RPMI8226 (cell line): ENCODE results near the gene PDE8B.

Experiments
- DNase-seq: peaks from one replicate; pipeline ENCODE4 v3.0.0-alpha.2; 2015

The PDE8B gene

DNA sequence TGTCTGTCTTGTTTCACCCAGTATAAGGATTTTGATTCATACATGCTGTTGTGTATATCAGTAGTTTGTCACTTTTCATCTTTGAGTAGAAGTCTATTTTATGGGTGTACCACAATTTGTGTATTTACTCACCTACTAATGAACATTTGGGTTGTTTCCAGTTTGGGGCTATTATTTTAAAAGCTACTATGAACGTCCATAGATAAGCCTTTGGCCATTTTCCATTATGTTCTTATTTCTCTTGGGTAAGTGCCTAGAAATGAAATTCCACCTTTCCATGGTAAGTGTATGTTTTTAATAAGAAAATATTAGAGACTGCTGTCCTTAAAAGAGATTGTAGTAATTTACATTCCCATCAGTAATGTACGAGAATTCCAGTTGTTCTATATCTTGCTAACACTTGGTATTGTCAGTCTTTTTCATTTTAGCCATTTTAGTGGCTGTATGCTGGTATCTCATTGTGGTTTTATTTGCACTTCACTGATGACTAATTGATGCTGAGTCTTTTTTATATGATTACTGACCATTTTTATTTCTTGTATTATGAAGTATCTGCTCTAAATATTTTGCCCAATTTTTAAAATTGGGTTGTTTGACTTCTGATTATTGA is 17.9 kb upstream of the PDE8B start:
- no peak for DNase-seq

DNA sequence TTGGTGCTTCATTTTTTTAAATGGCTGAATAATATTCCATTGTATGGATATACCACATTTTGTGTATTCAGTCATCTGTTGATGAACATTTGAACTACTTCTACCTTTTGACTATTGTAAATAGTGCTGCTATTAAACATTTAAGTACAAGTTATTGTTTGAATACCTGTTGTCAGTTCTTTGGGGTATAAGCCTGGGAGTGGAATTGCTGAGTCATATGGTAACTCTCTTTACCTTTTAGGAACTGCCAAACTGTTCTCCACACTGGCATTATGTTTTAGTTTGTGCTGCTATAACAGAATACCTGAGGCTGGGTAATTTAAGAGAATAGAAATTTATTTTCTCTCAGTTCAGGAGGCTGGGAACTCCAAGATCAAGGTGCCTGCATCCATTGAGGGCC is 15.7 kb upstream of the PDE8B start:
- no peak for DNase-seq

DNA sequence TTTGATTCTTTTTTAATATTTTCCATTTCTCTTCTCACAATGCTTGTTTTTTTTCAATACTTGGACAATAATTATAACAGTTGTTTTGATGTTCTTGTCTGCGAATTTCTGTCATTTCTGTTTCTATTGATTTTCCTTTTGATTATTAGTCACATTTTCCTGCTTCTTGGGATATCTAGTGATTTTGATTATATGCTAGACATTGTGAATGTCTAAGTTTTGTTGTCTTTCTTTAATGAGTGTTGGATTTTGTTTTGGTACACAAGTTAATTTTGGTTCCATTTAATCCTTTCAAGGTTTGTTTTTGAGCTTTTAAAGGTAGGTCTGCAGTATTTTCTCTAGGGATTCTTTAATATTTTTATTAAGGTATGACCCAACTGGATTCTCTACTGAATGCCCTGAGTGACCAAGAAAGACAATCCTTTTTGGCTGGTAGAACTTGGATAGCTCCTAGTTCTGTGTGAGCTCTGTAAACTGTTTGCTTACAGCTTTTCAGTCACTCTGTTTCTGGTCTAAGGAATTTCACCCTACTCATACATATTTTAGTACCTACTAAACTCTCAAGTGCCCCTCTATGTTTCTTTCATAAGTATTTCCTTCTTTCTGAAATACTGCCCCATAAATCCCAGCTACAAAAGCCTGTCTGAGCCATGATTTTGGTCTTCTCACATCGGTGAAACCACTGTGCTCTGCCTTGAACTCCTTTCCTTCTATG is 12.5 kb upstream of the PDE8B start:
- no peak for DNase-seq

DNA sequence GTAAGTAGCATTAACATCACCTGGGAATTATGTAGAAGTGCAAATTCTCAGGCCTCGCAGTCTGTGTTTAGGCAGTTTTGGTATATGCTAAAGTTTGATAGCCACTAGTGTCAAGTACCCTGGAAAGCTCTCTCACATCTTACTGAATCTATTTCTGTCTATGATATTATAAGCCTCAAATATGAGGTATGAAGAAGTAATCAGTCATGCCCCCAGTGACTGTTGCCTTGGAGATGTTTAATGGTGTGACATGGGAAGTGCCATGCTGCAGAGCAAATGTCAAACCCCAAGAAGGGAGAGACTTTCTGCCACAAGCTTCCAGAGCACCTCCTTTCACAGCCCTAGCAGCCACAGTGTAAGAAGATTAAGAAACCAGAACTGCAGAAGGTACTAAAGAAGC is 9.8 kb upstream of the PDE8B start:
- DNase-seq: no peak

DNA sequence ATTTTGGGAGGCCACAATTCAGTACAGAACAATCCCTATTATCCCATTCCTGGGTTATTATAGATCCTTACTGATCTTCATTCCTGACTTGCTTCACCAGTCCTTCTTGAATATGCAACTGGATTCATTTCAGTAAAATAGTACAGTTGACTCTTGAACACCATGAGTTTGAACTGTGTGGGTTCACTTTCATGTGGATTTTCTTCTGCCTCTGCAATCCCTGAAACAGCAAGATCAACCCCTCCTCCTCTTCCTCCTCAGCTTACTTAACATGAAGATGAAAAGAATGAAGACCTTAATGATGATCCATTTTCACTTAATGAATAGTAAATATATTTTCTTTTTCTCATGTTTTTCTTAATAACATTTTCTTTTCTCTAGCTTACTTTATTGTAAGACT is 8.3 kb upstream of the PDE8B start:
- no peak for DNase-seq

DNA sequence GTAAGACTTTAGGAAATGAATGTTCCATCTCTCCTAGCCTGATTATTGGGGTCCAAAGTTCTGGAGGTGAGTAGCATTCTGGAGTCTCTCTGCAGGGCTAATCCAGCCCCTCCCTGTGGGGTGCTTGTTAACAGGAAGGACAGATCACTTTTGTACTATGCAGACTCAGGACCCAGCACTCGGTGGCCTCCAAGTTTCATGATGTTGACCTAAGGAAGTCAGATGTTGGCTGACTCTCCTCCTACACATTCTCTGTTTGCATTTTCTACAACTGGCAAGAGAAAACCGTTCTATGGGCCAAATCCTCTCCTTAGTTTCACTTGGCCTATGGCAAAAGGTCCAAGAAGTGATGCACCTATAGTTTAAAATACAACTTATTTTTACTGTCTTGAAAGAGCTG is 5.5 kb upstream of the PDE8B start:
- no peak for DNase-seq

DNA sequence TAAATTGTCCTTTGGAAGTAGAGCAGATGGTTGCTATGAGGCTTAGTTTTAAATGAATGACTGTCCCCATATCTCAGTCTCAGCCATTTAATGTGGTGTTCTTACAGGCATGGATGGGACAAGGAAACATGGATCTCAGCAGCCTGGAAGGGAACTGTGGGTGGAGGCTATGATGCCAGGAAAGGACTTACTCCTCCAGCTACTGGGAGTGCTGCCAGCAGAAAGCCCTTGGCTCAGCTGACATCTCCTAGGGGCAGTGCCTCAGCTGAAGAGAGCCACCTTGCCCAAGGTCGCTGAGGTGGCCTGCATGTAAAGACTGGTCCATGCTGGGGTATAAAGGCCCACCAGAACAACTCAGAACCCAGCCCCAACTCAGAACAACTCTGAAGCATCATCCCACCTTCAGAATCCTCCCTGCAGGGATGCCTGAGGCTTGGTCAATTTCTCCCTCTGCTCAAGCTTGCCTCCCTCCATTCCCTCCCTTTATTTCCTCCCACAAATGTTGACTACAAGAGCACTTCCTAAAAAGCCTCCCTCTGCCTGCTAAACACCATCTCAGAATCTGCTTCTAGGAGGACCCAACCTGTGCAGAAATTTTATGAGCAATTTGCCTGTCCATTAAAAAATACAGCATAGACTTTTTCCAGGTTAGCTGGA is 1.8 kb upstream of the PDE8B start:
- no peak for DNase-seq

DNA sequence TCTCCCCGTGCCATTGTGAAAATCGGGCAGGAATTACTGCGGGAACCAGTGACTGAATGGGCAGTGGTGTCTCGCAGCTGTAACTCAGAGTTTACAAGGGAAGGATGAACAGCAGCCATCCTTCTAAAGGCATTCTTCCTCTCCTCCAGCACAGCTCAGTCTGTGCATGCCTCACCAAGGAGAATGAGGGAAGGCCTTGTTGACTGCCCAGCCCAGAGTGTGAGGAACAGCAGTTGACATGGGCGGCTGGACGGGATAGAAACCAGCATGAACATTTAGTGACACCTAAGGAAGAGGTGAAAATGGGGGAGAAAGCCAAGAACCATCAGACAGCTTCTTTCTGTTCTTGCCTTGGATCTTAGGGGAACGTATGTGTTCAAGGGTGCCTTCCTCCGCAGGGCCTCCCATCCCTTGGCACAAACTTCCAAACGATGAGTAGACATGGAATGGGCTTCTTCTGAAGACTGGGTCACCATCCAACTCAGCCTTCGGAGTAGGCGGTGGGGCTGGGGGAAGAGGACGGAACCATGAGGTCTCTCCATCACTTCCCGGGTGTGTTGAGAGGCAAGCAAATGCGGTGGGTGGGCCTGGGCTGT is 887 bp upstream of the PDE8B start:
- DNase-seq: no peak

DNA sequence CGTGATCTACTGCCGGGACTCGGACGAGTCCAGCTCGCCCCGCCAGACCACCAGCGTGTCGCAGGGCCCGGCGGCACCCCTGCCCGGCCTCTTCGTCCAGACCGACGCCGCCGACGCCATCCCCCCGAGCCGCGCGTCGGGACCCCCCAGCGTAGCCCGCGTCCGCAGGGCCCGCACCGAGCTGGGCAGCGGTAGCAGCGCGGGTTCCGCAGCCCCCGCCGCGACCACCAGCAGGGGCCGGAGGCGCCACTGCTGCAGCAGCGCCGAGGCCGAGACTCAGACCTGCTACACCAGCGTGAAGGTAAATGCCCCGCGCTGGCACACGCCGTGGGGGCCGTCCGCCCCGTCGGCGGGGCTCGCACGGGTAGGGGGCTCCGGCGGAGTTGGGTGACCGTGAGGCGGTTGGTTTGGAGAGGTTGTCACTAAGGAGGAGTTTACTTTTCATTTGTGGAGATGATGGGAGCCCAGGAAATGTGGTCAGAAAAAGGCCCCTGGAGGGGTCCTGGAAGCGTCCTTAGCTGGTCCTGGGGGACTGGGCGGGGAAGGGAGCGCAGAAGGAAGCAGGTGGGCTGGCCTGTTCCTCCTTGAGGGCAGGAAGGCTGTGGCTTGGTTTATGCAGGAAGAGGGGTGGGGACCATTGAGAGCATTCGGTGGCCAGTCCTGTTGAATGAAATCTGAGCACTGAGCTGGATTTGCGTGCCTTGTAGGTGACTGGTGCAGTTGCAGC is 647 bp downstream of the PDE8B start:
- no peak for DNase-seq

DNA sequence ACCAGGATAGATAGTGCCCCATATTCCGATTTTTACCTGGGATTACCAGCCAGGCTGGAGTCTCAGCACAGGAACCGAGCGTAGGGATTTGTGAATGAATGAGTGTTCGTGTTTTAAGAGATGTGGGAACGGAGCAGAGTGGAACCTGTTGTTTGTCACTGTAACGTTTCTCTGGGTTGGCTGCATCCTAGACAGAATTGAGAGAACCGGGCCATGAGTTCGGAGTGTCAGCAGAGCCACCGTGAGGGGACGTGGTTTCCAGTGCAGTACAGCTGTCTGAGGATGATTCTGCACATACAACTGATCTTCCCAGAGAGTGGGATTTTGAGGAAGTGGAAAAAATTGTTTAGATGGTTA is 1.2 kb downstream of the PDE8B start:
- DNase-seq: no peak

DNA sequence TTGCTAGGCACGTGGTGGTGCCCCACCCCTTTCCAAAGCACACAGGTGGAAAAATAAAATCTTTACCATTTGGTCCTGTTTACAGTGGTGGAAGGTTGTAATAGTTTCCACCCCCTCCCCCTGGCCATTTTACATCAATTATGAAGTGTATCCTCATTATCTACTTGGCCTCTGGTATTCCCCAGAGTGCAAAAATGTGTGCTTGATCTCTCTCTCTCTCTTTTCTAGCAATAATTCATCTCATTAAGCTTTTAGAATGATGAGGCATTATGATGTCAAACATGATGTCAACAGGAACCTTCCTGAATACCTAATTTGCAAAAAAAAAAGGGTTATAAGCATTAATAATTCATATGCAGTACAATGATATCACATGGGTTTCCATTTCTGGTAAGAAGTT is 3.1 kb downstream of the PDE8B start:
- DNase-seq: no peak

DNA sequence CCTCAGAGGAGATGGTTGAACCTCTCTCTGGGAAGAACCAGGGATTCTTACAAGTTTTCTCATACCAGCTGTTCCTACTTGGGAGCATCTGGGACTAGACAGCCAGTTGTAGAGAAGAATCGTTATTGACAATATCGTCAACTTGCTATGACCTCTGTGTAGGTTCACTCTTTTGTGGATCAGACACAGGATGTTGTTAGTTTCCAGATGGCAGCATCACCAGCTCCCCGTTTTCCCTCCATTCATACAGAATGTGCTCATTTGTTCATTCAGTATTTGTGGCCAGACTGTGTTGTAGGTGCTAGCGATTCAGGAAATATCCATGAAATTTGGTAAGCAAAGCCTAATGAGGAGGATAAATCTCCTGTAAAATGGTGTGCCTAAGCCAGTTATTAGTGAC is 3.7 kb downstream of the PDE8B start:
- DNase-seq: no peak

DNA sequence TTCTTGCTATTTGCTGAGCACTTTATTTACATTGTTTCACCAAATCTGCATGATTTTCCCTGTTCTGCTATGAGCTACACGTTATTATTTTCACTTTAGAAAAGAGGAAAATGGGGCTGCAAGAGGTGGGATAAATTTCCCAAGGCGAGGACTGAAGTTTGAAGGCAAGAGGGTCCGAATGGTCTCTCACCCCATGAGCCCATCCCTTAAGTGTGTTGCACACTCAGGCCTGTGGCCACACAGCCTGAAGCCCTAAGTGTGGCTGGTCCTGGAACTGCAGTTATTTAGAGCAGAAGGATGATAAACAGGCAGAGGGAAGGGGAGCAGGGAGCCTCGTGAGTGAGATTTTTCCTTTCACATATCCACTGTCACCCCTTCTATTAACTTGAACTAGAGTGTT is 7.8 kb downstream of the PDE8B start:
- DNase-seq: peak; percentile 12

DNA sequence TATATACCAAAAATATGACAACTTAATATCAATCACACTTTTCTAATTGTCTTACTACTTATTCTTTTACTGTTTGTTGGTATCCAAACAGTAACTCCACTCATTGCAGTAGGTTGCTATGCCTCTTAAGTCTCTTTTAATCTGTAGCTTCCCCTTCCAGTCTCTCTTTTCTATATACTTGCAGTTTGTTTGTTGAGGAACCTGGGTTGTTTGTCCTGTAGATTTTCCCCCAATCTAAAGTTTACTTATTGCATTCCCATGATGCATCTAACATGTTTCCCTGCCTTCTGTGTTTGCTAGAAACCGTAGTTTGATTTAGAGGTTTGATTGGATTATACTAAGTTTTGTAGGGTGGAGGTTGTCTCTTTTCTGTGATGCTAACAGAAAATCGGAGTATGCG is 10.6 kb downstream of the PDE8B start:
- DNase-seq: no peak

DNA sequence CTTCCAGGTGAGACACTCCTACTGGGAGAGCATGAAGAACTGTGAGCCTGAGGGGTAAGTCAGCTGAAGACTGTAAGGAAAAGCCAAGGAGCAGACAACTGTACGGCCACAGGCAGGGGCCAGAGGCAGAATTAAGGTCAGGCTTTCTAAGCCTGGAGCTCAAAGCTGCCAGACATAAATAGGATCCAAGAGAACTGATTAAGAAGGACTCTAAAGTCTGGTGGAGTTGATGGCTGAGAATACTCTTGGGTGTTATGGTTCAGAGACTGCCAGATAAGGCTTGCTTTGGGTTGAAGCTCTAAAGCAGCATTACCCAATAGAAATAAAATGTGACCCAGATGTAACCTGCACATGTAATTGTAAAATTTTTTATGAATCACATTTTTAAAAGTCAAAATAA is 12.2 kb downstream of the PDE8B start:
- no peak for DNase-seq

DNA sequence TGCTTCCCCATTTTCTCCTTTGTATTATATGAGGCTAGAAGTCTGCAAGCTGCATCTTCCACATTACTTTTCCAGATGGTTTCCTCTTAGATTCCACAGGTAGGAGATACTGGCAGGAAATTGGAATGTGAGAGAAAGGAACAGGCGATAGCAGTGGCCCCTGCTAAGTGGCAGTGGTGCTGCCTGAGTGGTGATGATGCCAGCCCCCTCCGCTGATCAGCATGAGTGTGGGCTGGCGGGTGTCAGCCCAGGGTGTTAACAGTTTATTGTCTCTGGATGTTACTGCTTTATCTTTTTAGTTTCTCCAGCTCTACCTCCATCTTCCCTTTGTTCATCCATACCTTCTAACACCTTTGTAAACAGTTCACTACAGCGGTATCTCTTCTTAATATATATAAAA is 13.2 kb downstream of the PDE8B start:
- no peak for DNase-seq

DNA sequence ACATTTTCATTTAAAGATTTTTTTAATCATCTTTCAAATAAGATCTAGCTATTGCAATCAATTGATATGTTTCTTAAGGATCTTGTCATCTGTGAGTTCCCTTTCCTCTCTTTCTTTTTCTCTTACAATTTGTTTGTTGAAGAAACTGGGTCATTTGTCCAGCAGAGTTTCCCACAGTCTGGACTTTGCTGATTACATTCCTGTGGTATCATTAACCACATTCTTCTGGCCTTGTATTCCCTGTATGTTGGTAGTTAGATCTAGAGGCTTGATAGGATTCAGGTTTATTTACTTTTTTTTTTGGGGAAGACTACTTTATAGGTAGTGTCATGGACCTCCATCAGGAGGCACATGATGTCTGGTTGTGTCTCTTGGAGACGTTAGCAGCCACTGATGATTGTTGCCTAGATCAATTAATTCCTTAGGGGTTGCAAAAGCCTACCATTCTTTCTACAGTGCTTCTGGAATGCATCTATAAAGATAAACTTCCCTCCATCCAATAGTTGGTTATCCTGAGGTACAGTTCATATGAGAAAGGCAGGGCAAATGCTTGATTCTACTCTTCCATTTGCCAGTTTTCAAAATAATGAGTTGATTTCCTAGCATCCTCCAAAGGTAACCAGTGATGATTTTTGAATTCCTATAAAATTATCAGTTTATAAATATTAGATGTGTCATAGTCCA is 14.3 kb downstream of the PDE8B start:
- DNase-seq: no peak

DNA sequence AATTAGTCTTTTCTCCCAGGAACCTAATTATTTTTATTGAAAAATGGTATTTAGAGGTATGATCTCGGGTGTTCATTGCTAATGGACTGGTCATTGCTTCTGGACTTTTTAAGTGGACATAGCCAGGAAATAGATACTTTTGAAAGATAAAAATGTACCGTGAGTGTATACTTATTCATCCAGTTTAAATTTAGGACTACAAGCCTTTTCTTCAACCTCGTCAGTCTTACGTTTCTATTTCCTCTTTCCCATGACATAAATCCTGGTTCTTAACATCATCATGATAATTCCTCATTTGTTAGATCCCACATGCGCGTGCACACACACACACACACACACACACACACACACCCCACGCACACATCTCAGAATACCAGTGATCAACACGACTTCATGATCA is 15.1 kb downstream of the PDE8B start:
- DNase-seq: no peak

DNA sequence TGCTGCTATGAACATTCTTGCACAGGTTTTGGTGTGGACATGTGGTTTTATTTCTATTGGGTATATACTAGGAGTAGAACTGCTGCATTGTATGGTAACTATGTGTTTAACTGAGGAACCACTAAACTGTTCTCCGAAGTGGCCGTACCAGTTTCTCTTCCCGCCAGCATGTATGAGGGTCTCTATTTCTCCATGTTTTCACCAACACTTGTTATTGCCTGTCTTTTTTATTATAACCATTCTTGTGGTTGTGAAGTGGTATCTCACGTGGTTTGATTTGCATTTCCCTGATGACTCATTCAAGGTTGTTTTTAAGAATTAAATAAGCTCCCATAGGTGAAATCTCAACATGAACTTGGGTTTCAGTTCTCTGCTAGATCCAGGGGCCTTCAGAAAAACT is 19.4 kb downstream of the PDE8B start:
- no peak for DNase-seq

DNA sequence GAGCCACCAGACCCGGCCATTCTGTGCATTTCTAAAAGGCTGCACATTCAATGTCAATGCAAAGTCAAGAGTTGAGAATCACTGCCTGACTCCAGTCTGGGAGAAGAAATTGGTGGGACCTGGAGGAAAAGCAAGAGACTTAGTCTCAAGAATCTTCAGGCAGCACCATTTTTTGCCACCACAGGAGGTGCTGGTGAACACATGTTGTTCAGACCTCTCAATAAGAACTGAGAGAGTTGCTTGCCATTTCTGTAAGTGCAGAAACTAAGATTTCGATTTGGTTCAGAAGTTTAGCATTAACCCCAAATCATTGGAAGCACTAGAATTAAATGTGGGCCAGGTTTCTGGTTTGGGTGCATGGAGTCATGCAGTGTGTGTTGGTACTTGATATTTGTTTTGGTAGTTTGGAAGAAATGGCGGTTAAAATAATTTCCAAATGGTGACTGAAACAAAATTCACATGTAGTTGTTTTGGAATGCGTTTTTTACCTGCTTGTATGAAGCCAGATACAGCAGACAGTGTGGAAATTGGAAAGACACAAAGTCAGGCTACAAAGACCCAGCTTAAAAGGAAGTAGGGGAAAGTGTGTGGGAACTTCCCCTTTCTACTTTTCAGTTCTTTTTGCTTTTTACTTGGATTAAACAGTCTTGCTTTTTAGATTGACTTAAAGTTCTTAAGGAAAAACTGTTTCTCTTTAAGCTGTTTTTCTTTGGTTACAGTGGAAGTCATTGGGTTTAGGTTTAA is 20.4 kb downstream of the PDE8B start:
- no peak for DNase-seq

DNA sequence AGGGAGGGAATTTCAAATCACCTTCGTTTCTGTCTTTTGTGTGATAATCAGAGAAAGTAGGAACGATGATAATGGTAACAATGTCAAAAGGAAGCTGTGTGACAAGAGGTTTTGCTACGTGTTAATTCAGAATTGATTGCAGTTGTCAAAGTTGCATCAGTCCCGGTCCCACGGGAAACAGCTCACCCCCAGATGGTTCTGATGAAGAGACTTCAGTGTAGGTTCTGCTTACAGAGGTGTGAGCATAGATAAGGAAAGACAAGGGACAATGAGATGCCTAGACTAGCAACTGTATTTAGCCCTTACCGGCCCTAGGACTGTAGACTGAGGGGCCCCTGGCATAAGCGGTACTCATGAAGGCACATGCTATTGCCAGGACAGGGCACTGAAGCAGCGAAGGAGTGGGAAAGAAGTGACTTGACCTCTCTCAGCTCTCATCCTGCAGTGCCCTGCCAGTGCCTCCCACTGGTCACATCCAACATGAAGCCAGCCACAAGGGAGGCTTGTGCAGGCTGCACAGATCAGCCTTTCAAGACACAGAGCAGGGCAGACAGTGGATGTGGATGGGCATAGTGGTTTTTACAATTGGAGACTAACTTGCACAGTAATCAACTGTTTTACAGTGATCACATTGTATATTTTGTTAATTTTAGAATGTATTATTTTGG is 21.1 kb downstream of the PDE8B start:
- no peak for DNase-seq
